Common myeloid progenitor, CD34-positive (primary cell): ENCODE results near the gene SMIM44.
A peak's percentile ranks its signal among the peaks of the same experiment; 100 is the strongest.

Experiments used
- CTCF ChIA-PET: fragments of 350-600 bp; sonication (Branson Sonifier 250); formaldehyde crosslinking; loops from one replicate; lab custom pipeline; 2021; ENCODE audit warnings: antibody characterized with exemption; lab: Charles Lee
- POLR2A ChIA-PET: fragments of 350-600 bp; sonication (Branson Sonifier 250); formaldehyde crosslinking; loops from one replicate; lab custom pipeline; 2021; ENCODE audit warnings: antibody characterized with exemption; lab: Charles Lee
- DNase-seq, 3 donors: peaks; one replicate each; pipeline versions ENCODE4 v3.0.0 to v3.0.0-alpha.2; 2013
- H3K27ac ChIP-seq, 2 experiments: 1 replicate in 1 of 2; 2 replicates in 1 of 2; pipeline ENCODE4 v1.7.0; 2013; ENCODE audit warnings: inconsistent platforms in 2 of 2, low read length in 2 of 2, mild to moderate bottlenecking in 2 of 2, low read depth in 1 of 2, moderate library complexity in 1 of 2; ENCODE audit not compliant: severe bottlenecking in 2 of 2, insufficient read depth in 1 of 2, poor library complexity in 1 of 2
- H3K27me3 ChIP-seq, 5 experiments: replicated peaks in 2 of 5; 1 replicate in 3 of 5; 2 replicates in 2 of 5; pipeline versions ENCODE4 v1.6.1 to v1.7.0; 2013; ENCODE audit warnings: low read length in 4 of 5, mild to moderate bottlenecking in 2 of 5, moderate library complexity in 2 of 5, inconsistent platforms in 1 of 5; ENCODE audit not compliant: insufficient read depth in 5 of 5, control insufficient read depth in 4 of 5
- H3K36me3 ChIP-seq, 4 experiments: 1 replicate in 2 of 4; 2 replicates in 2 of 4; pipeline versions ENCODE4 v1.6.1 to v1.7.0; 2013; ENCODE audit warnings: low read length in 3 of 4, control low read depth in 1 of 4, mild to moderate bottlenecking in 1 of 4; ENCODE audit not compliant: control insufficient read depth in 4 of 4, insufficient read depth in 4 of 4
- H3K4me1 ChIP-seq, 4 experiments: 1 replicate in 3 of 4; 2 replicates in 1 of 4; pipeline versions ENCODE4 v1.6.1 to v1.7.1; 2013; ENCODE audit warnings: low read length in 3 of 4, mild to moderate bottlenecking in 3 of 4, control low read depth in 1 of 4, inconsistent platforms in 1 of 4, moderate library complexity in 1 of 4; ENCODE audit not compliant: control insufficient read depth in 4 of 4, insufficient read depth in 4 of 4; ENCODE audit errors: control extremely low read depth in 1 of 4
- H3K4me3 ChIP-seq, 7 experiments: 1 replicate in 4 of 7; 2 replicates in 3 of 7; pipeline versions ENCODE4 v1.5.1 to v1.7.0; 2013; ENCODE audit warnings: mild to moderate bottlenecking in 7 of 7, low read length in 6 of 7, moderate library complexity in 6 of 7, inconsistent platforms in 2 of 7, low read depth in 2 of 7, control low read depth in 1 of 7; ENCODE audit not compliant: insufficient read depth in 4 of 7, control insufficient read depth in 1 of 7; ENCODE audit errors: extremely low read depth in 1 of 7
- H3K9me3 ChIP-seq, 5 experiments: 1 replicate in 4 of 5; 2 replicates in 1 of 5; pipeline versions ENCODE4 v1.6.1 to v1.7.1; 2013; ENCODE audit warnings: low read length in 4 of 5, mild to moderate bottlenecking in 2 of 5, inconsistent platforms in 1 of 5, low read depth in 1 of 5, moderate library complexity in 1 of 5; ENCODE audit not compliant: control insufficient read depth in 4 of 5, insufficient read depth in 2 of 5; ENCODE audit errors: control extremely low read depth in 1 of 5
- WGBS: methylation state at CpG from one replicate; pipeline ENCODE4 v1.1.5; 2013; ENCODE audit not compliant: insufficient coverage; 5-methylcytosine and 5-hydroxymethylcytosine counted together

SMIM44 gene

GRCh38 chr19:3477951-3478350, 5.3 kb downstream of the SMIM44 start:
- peak overlapping the region; percentile 61 to 73 for H3K27ac ChIP-seq
- ChIA-PET CTCF (interaction anchor here (0.6 to 1.5 kb wide), 2 partner anchors 9 to 172 kb away, joined by 3 to 5 read pairs; no protein-coding TSS in a partner anchor), POLR2A (interaction anchor here (0.8 kb wide), 1 partner anchor 23 kb away, joined by 3 read pairs; the partner anchor contains the start of gene DOHH)
- H3K4me3 ChIP-seq, result peak overlapping the region in 6 of 7 experiments; percentile 27 to 80 (median 68)
- peak in 2 of 3 donors; percentile 26 to 34 for DNase-seq
- peaks cover 4 to 29% (median 20%) of the 10 kb centered on the region in 4 experiments for H3K36me3 ChIP-seq
- H3K27me3 ChIP-seq, result no peaks in the 10 kb centered on the region
- H3K4me1 ChIP-seq, result peaks cover 0 to 28% (median 22%) of the 10 kb centered on the region in 4 experiments
- WGBS, result 100% methylated on average over 1 of the region's 2 CpGs
- no peaks in the 10 kb centered on the region for H3K9me3 ChIP-seq

- H3K4me1 ChIP-seq, result peaks cover 0 to 28% (median 22%) of the 10 kb centered on the region in 4 experiments
- DNase-seq, result no peak
- H3K27ac ChIP-seq, result peak overlapping the region in 1 of 2 experiments; percentile 73
- H3K9me3 ChIP-seq, result no peaks in the 10 kb centered on the region
- ChIA-PET CTCF (interaction anchor here (0.6 kb wide), 1 partner anchor 171 kb away, joined by 3 read pairs; no protein-coding TSS in a partner anchor), POLR2A (no interaction called here)
- H3K36me3 ChIP-seq, result peaks cover 4 to 27% (median 20%) of the 10 kb centered on the region in 4 experiments
- H3K4me3 ChIP-seq, result peak overlapping the region in 3 of 7 experiments; percentile 66 to 80 (median 69)
- H3K27me3 ChIP-seq, result no peaks in the 10 kb centered on the region
These were observed 5.7 kb downstream of the SMIM44 start for GRCh38 chr19:3477506-3477905.

- H3K4me1 ChIP-seq, result peaks cover 0 to 32% (median 24%) of the 10 kb centered on the region in 4 experiments
- H3K4me3 ChIP-seq, result no peak overlapping the region
- H3K9me3 ChIP-seq, result no peaks in the 10 kb centered on the region
- no peaks in the 10 kb centered on the region for H3K27me3 ChIP-seq
- peaks cover 4 to 27% (median 20%) of the 10 kb centered on the region in 4 experiments for H3K36me3 ChIP-seq
- no peak for DNase-seq
- WGBS, result 100% methylated on average over 2 of the region's 2 CpGs
- no peak overlapping the region for H3K27ac ChIP-seq
- ChIA-PET POLR2A (no interaction called here), CTCF (interaction anchor here (1.1 kb wide), 1 partner anchor 15 kb away, joined by 3 read pairs; no protein-coding TSS in a partner anchor)
These were observed 6.4 kb downstream of the SMIM44 start for GRCh38 chr19:3476830-3477229.

- no peak for DNase-seq
- H3K4me1 ChIP-seq, result peaks cover 0 to 28% (median 20%) of the 10 kb centered on the region in 4 experiments
- peaks cover 4 to 27% (median 20%) of the 10 kb centered on the region in 4 experiments for H3K36me3 ChIP-seq
- H3K9me3 ChIP-seq, result no peaks in the 10 kb centered on the region
- whole genome bisulfite sequencing, result 98% methylated on average over 4 of the region's 4 CpGs
- H3K27me3 ChIP-seq, result no peaks in the 10 kb centered on the region
- H3K27ac ChIP-seq, result peak overlapping the region in 1 of 2 experiments; percentile 18
- ChIA-PET POLR2A (interaction anchor here (0.6 kb wide), 1 partner anchor 26 kb away, joined by 3 read pairs; no protein-coding TSS in a partner anchor), CTCF (no interaction called here)
- H3K4me3 ChIP-seq, result no peak overlapping the region
These were observed 7.8 kb downstream of the SMIM44 start for GRCh38 chr19:3475449-3475848.

- no peaks in the 10 kb centered on the region for H3K27me3 ChIP-seq
- no peak overlapping the region for H3K4me3 ChIP-seq
- peaks cover 0 to 23% (median 15%) of the 10 kb centered on the region in 4 experiments for H3K4me1 ChIP-seq
- no peak for DNase-seq
- H3K9me3 ChIP-seq, result no peaks in the 10 kb centered on the region
- 90% methylated on average over 2 of the region's 2 CpGs for WGBS
- H3K27ac ChIP-seq, result no peak overlapping the region
- CTCF ChIA-PET, result interaction anchor here (1.3 to 5.1 kb wide), 2 partner anchors 9 to 45 kb away, joined by 4 to 33 read pairs; partner anchors contain the start of gene SMIM44
- peaks cover 4 to 27% (median 20%) of the 10 kb centered on the region in 4 experiments for H3K36me3 ChIP-seq
- POLR2A ChIA-PET, result no interaction called here
These were observed 8.6 kb downstream of the SMIM44 start for GRCh38 chr19:3474614-3475013.

GRCh38 chr19:3474010-3474409, 9.2 kb downstream of the SMIM44 start:
- Histone ChIP-seq H3K27ac (no peak overlapping the region), H3K4me3 (no peak overlapping the region), H3K4me1 (peaks cover 0 to 23% (median 15%) of the 10 kb centered on the region in 4 experiments), H3K9me3 (no peaks in the 10 kb centered on the region), H3K27me3 (no peaks in the 10 kb centered on the region), H3K36me3 (peaks cover 4 to 27% (median 20%) of the 10 kb centered on the region in 4 experiments)
- POLR2A ChIA-PET, result no interaction called here
- CTCF ChIA-PET, result interaction anchor here (1.3 to 5.1 kb wide), 2 partner anchors 9 to 44 kb away, joined by 4 to 33 read pairs; partner anchors contain the start of gene SMIM44
- DNase-seq, result no peak
- WGBS, result 89% methylated on average over 5 of the region's 8 CpGs
